Naive thymus-derived CD8-positive, alpha-beta T cell (primary cell): ENCODE measurements around the gene QKI. TPM values are rescaled to one million over a fixed set of nuclear protein-coding genes. Genes with fewer than 3 reads are reported as not detected.
"Not testable (repeated sequence)": the region's sequence is repeated elsewhere in the genome, so short reads cannot be mapped to it uniquely, and the experiment has no call there.

Experiments used
- ATAC-seq, 2 donors: fragments of 150-1000 bp; cut with Tn5 transposase in 1 of 2; sonication (Bioruptor Pico), chemical (Tn5 transposase) in 1 of 2; 1 replicate in 1 of 2; 2 replicates in 1 of 2; pipeline ENCODE4 v1.10.0; 2021; ENCODE audit warnings: mild to moderate bottlenecking in 2 of 2, moderate library complexity in 2 of 2
- POLR2A ChIA-PET: fragments of 350-600 bp; sonication (Branson Sonifier 250); formaldehyde crosslinking; loops from one replicate; lab custom pipeline; 2021; ENCODE audit warnings: antibody characterized with exemption; lab: Charles Lee
- DNase-seq, 10 donors: peaks; one replicate each; pipeline versions ENCODE4 v3.0.0 to v3.0.0-alpha.2; 2020 to 2022
- H3K27ac Mint-ChIP-seq, 10 donors: one replicate each; pipeline ENCODE4 v1.8.0; 2020 to 2022; ENCODE audit warnings: mild to moderate bottlenecking in 10 of 10, mixed read lengths in 10 of 10, moderate library complexity in 4 of 10, inconsistent platforms in 1 of 10
- H3K27me3 Mint-ChIP-seq, 5 donors: one replicate each; pipeline ENCODE4 v1.8.0; 2021 to 2022; ENCODE audit warnings: mixed read lengths in 5 of 5
- H3K36me3 Mint-ChIP-seq, 3 donors: one replicate each; pipeline ENCODE4 v1.8.0; 2020 to 2022; ENCODE audit warnings: mixed read lengths in 3 of 3, mild to moderate bottlenecking in 2 of 3, inconsistent platforms in 1 of 3
- H3K4me1 Mint-ChIP-seq, 4 donors: one replicate each; pipeline ENCODE4 v1.8.0; 2021 to 2022; ENCODE audit warnings: mixed read lengths in 4 of 4
- H3K4me3 Mint-ChIP-seq, 10 donors: one replicate each; pipeline ENCODE4 v1.8.0; 2020 to 2022; ENCODE audit warnings: mild to moderate bottlenecking in 10 of 10, mixed read lengths in 10 of 10, moderate library complexity in 6 of 10, inconsistent platforms in 1 of 10
- H3K9me3 Mint-ChIP-seq, 9 donors: one replicate each; pipeline ENCODE4 v1.8.0; 2020 to 2022; ENCODE audit warnings: mixed read lengths in 9 of 9, mild to moderate bottlenecking in 3 of 9, inconsistent platforms in 1 of 9, moderate library complexity in 1 of 9
- polyA plus RNA-seq, 3 donors: library from polyadenylated mRNA; unstranded; fragments of 300-500 nt; fragmentation: Illumina TruSeq; gene quantifications; one replicate each; pipeline ENCODE4 v1.2.3, GENCODE V29; 2021
- total RNA-seq, 8 experiments: library from RNA in 2 of 8; stranded (reverse) in 2 of 8; gene quantifications; one replicate each; pipeline ENCODE4 v1.2.3 and lab custom pipeline; 2021 to 2026

The QKI gene
- total and polyA plus RNA-seq, 5 experiments from 2014 or later, result 8.8 to 65.7 (median 36.0) TPM

DNA sequence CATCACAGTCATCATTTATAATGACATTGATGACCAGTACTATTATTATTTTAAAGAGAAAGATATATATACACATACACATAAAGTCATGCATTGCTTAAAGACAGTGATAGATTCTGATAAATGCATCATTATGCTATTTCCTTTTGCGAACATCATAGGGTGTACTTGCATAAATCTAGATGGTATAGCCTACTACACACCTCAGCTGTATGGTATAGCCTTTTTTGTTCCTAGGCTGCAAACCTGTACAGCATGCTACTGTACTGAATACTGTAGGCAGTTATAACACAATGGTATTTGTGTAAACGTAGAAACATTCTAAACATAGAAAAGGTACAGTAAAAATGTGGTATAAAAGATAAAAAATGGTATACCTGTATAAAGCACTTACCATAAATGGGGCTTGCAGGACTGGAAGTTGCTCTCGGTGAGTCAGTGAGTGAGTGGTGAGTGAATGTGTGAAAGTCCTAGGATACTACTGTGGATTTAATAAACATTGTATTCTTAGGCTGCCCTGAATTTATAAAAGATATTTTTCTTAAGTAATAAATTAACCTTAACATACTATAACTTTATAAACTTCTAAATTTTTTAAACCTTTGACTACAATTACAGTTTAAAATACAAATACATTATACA lies 23.9 kb downstream of the QKI start:
- peaks cover 0 to 3% (median 0%) of the 10 kb centered on the region in 3 donors for H3K36me3 Mint-ChIP-seq
- no peaks in the 10 kb centered on the region for H3K9me3 Mint-ChIP-seq
- no peak overlapping the region for H3K27ac Mint-ChIP-seq
- ATAC-seq, result no peak
- H3K27me3 Mint-ChIP-seq, result no peaks in the 10 kb centered on the region
- H3K4me3 Mint-ChIP-seq, result peak overlapping the region in 1 of 10 donors; percentile 38
- peaks cover 28 to 72% (median 55%) of the 10 kb centered on the region in 4 donors for H3K4me1 Mint-ChIP-seq
- no peak for DNase-seq
- POLR2A ChIA-PET, result no interaction called here

- Mint-ChIP-seq H3K4me3 (no peak overlapping the region), H3K4me1 (peaks cover 27 to 72% (median 57%) of the 10 kb centered on the region in 4 donors), H3K9me3 (no peaks in the 10 kb centered on the region), H3K27ac (no peak overlapping the region), H3K27me3 (no peaks in the 10 kb centered on the region), H3K36me3 (peaks cover 0 to 3% (median 0%) of the 10 kb centered on the region in 3 donors)
- DNase-seq, result peak in 3 of 10 donors; percentile 10 to 25 (median 20)
- POLR2A ChIA-PET, result no interaction called here
- ATAC-seq, result peak in 1 of 2 donors; percentile 47
These were observed 24.4 kb downstream of the QKI start for GRCh38 chr6:163438940-163439335.

- H3K9me3 Mint-ChIP-seq, POLR2A ChIA-PET: not testable (repeated sequence)
- peaks cover 28 to 74% (median 58%) of the 10 kb centered on the region in 4 donors for H3K4me1 Mint-ChIP-seq
These were observed 24.9 kb downstream of the QKI start for GRCh38 chr6:163439390-163439789.

GRCh38 chr6:163439997-163440396 lies 25.5 kb downstream of the QKI start:
- H3K36me3 Mint-ChIP-seq, result peaks cover 0 to 3% (median 0%) of the 10 kb centered on the region in 3 donors
- no peaks in the 10 kb centered on the region for H3K27me3 Mint-ChIP-seq
- ATAC-seq (no peak), DNase-seq (no peak)
- H3K4me1 Mint-ChIP-seq, result peaks cover 28 to 72% (median 57%) of the 10 kb centered on the region in 4 donors
- POLR2A ChIA-PET, result no interaction called here
- peak overlapping the region in 2 of 10 donors; percentile 2 to 8 for H3K27ac Mint-ChIP-seq
- peak overlapping the region in 1 of 10 donors; percentile 7 for H3K4me3 Mint-ChIP-seq
- no peaks in the 10 kb centered on the region for H3K9me3 Mint-ChIP-seq

More at GRCh38 chr6:163439390-163439789, 24.9 kb downstream of the QKI start:
- not testable (repeated sequence) for H3K27me3 Mint-ChIP-seq, H3K36me3 Mint-ChIP-seq, H3K27ac Mint-ChIP-seq, H3K4me3 Mint-ChIP-seq, DNase-seq, ATAC-seq

- no peaks in the 10 kb centered on the region for H3K9me3 Mint-ChIP-seq
- H3K4me3 Mint-ChIP-seq, result peak overlapping the region in 1 of 10 donors; percentile 15
- peak overlapping the region in 2 of 10 donors; percentile 3 to 11 for H3K27ac Mint-ChIP-seq
- no peaks in the 10 kb centered on the region for H3K27me3 Mint-ChIP-seq
- no peak for ATAC-seq
- DNase-seq, result no peak
- H3K4me1 Mint-ChIP-seq, result peaks cover 28 to 59% (median 48%) of the 10 kb centered on the region in 4 donors
- H3K36me3 Mint-ChIP-seq, result peaks cover 0 to 6% (median 0%) of the 10 kb centered on the region in 3 donors
- POLR2A ChIA-PET, result no interaction called here
These were observed 27.8 kb downstream of the QKI start for GRCh38 chr6:163442336-163442735.

GRCh38 chr6:163444077-163444476 lies 29.6 kb downstream of the QKI start:
- DNase-seq, result no peak
- Mint-ChIP-seq H3K36me3 (peaks cover 0 to 6% (median 0%) of the 10 kb centered on the region in 3 donors), H3K27ac (no peak overlapping the region), H3K4me1 (peaks cover 24 to 51% (median 40%) of the 10 kb centered on the region in 4 donors), H3K27me3 (no peaks in the 10 kb centered on the region), H3K9me3 (no peaks in the 10 kb centered on the region), H3K4me3 (no peak overlapping the region)
- POLR2A ChIA-PET, result no interaction called here
- no peak for ATAC-seq

GRCh38 chr6:163446549-163446948 lies 32.0 kb downstream of the QKI start:
- Mint-ChIP-seq H3K27ac (no peak overlapping the region), H3K27me3 (no peaks in the 10 kb centered on the region), H3K4me3 (no peak overlapping the region), H3K36me3 (peaks cover 0 to 3% (median 0%) of the 10 kb centered on the region in 3 donors), H3K4me1 (peaks cover 16 to 47% (median 36%) of the 10 kb centered on the region in 4 donors), H3K9me3 (no peaks in the 10 kb centered on the region)
- ATAC-seq (no peak), DNase-seq (no peak)
- POLR2A ChIA-PET, result no interaction called here

DNA sequence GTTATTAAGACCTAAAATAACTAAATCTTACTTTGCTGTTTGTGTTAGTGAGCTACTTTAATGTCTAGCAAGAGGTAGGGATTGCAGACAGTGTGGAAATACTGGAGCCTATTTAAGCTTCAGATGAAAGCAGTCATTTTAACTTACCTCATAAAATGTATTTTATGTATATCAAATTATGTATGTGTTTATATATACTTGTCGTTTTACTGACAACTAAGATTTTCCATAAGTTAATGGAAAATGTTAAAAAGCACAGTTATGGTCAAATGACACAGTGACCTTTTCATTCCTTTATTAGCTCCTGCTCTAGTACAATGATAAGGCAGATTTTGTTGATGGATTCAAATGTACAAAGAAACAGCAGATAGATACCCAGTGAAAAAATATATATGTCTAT lies 34.6 kb downstream of the QKI start:
- DNase-seq, result no peak
- H3K27ac Mint-ChIP-seq, result no peak overlapping the region
- H3K4me3 Mint-ChIP-seq, result no peak overlapping the region
- no peak for ATAC-seq
- no peaks in the 10 kb centered on the region for H3K27me3 Mint-ChIP-seq
- POLR2A ChIA-PET, result no interaction called here
- no peaks in the 10 kb centered on the region for H3K9me3 Mint-ChIP-seq
- H3K4me1 Mint-ChIP-seq, result peaks cover 11 to 39% (median 26%) of the 10 kb centered on the region in 4 donors
- H3K36me3 Mint-ChIP-seq, result peaks cover 0 to 3% (median 0%) of the 10 kb centered on the region in 3 donors

- Mint-ChIP-seq H3K27ac (no peak overlapping the region), H3K27me3 (no peaks in the 10 kb centered on the region), H3K9me3 (no peaks in the 10 kb centered on the region), H3K36me3 (peaks cover 0 to 14% (median 10%) of the 10 kb centered on the region in 3 donors), H3K4me3 (no peak overlapping the region), H3K4me1 (peaks cover 27 to 67% (median 54%) of the 10 kb centered on the region in 4 donors)
- no peak for DNase-seq
- POLR2A ChIA-PET, result no interaction called here
- no peak for ATAC-seq
These were observed 39.9 kb downstream of the QKI start for GRCh38 chr6:163454425-163454824.

DNA sequence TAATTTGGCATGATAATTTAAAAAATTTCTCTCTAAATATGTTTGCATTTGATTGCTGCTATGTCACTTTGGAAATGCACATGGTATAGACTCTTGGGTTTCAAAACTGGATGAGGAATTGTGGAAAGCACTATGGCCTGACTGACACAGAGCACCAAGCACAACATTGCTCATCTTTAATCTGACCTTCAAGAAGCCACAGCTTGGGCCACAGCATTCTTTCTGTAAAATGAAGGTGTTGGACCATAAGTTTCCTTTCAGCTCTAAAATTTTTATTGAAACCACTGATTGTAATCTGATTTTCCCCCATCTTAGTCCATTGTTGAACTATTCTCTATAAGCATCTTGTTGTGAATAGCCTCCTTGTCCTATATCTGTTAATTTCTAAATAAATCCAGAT lies 41.0 kb downstream of the QKI start:
- H3K36me3 Mint-ChIP-seq, result peaks cover 0 to 14% (median 10%) of the 10 kb centered on the region in 3 donors
- DNase-seq (no peak), ATAC-seq (no peak)
- peak overlapping the region in 1 of 10 donors; percentile 97 for H3K27ac Mint-ChIP-seq
- H3K9me3 Mint-ChIP-seq, result no peaks in the 10 kb centered on the region
- H3K4me1 Mint-ChIP-seq, result peaks cover 31 to 74% (median 61%) of the 10 kb centered on the region in 4 donors
- H3K4me3 Mint-ChIP-seq, result no peak overlapping the region
- POLR2A ChIA-PET, result no interaction called here
- H3K27me3 Mint-ChIP-seq, result no peaks in the 10 kb centered on the region

- Mint-ChIP-seq H3K9me3 (no peaks in the 10 kb centered on the region), H3K4me1 (peaks cover 25 to 71% (median 60%) of the 10 kb centered on the region in 4 donors), H3K27ac (peak overlapping the region; percentile 56 to 97 (median 78)), H3K36me3 (peaks cover 0 to 14% (median 14%) of the 10 kb centered on the region in 3 donors), H3K27me3 (no peaks in the 10 kb centered on the region), H3K4me3 (peak overlapping the region in 9 of 10 donors; percentile 4 to 49 (median 41))
- peak in 1 of 10 donors; percentile 3 for DNase-seq
- POLR2A ChIA-PET, result no interaction called here
- ATAC-seq, result no peak
These were observed 43.4 kb downstream of the QKI start for GRCh38 chr6:163457637-163458561.

- ATAC-seq (no peak), DNase-seq (no peak)
- H3K27ac Mint-ChIP-seq, result peak overlapping the region; percentile 88 to 99 (median 97)
- POLR2A ChIA-PET, result interaction anchor here (0.6 kb wide), 1 partner anchor 47 kb away, joined by 5 read pairs; no protein-coding TSS in a partner anchor
- H3K4me3 Mint-ChIP-seq, result peak overlapping the region; percentile 27 to 95 (median 89)
- H3K27me3 Mint-ChIP-seq, result no peaks in the 10 kb centered on the region
- peaks cover 0 to 18% (median 14%) of the 10 kb centered on the region in 3 donors for H3K36me3 Mint-ChIP-seq
- no peaks in the 10 kb centered on the region for H3K9me3 Mint-ChIP-seq
- H3K4me1 Mint-ChIP-seq, result peaks cover 27 to 72% (median 60%) of the 10 kb centered on the region in 4 donors
These were observed 44.5 kb downstream of the QKI start for GRCh38 chr6:163459007-163459406.
